HG03565 (cell line): ENCODE data around the gene TGFBI.

ENCODE experiments used
- ATAC-seq: cut with Tn5 transposase; IDR thresholded peaks from one replicate; pipeline ENCODE4 v1.9.1; 2021; ENCODE audit warnings: mild to moderate bottlenecking, moderate library complexity; ENCODE audit not compliant: unreplicated experiment

Gene TGFBI

GRCh38 chr5:136001466-136001981 lies 27.3 kb upstream of the TGFBI start:
- no peak for ATAC-seq

- ATAC-seq: no peak
These were observed 24.4 kb upstream of the TGFBI start for GRCh38 chr5:136004436-136004835.

GRCh38 chr5:136005476-136005875 lies 23.3 kb upstream of the TGFBI start:
- no peak for ATAC-seq

- no peak for ATAC-seq
These were observed 22.6 kb upstream of the TGFBI start for GRCh38 chr5:136006164-136006563.

DNA sequence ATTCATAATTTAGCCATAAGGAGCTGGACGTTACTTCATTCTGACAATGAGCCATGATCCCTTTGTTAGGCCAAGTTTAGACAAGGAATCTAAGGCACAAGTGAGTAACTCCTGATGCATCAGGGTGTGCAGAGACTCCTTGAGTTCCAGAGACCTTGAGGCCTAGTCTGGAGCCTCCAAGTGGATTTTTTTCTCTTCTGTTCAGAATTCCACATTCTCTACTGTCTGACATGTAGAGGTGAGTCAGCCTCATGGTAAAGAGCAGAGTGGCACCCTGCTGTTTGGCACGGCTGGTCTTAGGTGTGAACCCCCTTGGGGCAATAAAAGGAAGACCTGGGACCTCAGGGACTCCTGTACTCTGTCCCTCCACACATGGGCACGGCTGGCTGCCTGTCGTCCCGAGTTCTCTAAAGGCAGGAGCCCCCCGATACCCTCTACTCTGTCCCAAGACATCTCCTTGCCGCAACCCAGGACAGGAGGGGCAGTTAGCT lies 22.0 kb upstream of the TGFBI start:
- ATAC-seq: no peak

DNA sequence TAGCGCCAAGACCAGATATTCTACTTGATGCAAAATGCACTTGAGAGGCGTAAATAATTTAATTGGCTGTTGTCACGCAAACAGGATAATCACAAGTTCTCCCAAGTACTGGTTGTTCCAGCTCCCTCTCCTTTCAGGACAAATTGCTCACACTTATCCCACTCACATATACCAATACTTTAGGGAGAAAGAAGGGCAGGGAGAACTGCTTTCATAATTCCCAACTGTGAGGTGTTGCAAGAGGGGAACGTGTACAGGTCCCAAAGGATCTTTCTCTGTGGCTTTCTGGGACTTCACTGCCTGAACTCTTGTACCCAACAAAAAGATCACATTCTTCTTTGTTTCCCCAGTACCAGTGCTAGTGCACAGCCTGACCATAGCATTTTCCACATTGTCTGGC lies 21.5 kb upstream of the TGFBI start:
- ATAC-seq: no peak

- no peak for ATAC-seq
These were observed 17.3 kb upstream of the TGFBI start for GRCh38 chr5:136011414-136012001.

- ATAC-seq: no peak
These were observed 16.6 kb upstream of the TGFBI start for GRCh38 chr5:136012041-136012804.

DNA sequence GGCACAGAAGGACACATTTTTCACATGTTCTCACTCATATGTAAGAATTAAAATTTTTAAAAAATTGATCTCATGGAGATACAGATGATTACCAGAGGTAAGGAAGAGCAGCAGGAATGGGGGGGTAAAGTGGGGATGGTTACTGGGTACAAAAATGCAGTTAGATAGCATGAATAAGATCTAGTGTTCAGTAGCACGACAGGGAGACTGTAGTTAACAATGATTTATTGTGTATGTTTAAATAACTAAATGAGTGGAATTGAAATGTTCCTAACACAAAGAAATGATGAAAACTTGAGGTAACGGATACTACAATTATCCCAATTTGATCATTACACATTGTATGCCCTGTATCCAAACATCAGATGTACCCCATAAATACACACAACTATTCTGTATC lies 15.2 kb upstream of the TGFBI start:
- no peak for ATAC-seq

GRCh38 chr5:136014049-136015002 lies 14.5 kb upstream of the TGFBI start:
- peak; percentile 82 for ATAC-seq

- ATAC-seq: no peak
These were observed 13.8 kb upstream of the TGFBI start for GRCh38 chr5:136015003-136015375.

DNA sequence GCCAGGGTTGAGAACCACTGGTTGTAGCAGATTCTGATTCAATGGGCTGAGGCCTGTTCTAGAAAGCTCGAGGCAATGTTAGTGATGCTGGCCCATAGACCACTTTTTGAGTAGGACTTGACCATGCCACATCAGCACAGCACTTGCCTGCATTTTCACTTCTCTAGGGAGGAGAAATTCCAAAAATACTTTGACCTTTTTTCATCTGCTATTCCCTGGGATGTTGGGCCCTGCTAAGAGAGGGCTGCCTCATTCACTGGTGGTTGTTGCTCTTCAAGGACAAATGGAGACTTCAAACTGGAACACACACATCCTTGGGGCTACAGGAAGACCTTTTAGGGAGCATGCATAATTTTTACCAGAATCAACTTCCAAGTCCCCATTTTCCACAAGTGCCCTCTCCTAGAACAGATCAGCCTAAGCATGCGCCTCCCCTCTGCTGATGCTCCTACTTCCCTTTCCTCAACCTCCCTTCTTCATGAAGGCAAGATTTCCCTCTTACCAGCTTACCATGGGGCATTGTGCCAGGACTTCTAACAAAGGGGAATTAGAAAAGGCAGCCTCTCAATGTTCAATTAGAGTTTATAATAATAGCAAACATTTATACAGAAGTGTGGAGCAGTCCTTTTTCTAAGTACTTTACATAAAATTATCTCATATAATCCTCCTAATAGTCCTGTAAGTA lies 12.7 kb upstream of the TGFBI start:
- no peak for ATAC-seq

- ATAC-seq: no peak
These were observed 11.8 kb upstream of the TGFBI start for GRCh38 chr5:136016945-136017530.

- no peak for ATAC-seq
These were observed 9.7 kb upstream of the TGFBI start for GRCh38 chr5:136018814-136019783.

DNA sequence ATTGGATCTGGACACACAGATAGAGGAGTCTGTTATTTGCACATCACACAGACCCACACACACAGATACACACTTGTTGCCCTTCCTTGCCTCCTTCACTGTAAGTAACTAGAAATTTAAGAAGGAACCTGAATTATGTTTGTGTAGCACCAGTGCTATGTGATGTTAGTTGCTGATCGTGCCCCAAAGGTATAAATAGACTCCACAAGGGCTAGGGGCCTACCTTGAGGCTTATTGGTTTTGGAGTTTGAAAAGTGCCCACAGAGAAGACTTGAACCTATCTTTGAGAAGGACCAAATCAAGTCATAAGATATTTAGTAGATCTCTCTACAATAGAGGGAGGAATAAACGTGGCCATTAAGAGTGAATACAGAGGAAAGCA lies 8.8 kb upstream of the TGFBI start:
- no peak for ATAC-seq

DNA sequence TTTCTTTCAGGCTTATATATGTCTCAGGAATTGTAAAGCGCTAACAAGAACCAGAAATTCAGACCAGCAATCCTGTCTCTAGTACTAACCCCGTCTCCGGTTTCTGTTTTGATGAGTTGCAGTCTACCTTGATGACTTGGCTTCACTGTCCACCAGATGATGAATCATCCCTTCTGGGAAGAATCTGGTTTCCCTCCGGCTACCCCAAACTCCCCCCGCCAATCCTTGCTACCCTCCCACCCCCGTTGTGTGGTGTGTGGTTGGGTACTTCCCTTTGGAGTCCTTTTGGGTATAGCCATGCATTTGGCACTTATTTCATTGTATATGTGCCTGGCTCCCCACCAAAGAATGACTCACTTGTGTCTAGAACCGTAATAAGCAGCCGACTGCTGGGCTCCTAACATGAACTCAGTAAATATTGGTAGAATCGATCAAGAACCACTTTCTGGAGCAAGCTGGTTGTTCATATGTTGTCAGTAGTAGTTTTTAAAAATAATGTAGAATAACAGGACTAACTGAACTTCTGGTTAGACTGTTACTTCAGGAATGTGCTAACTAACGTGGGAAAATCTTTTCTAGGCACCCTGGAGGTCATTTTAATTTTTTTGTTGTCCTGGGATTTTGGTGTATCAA lies 8.3 kb upstream of the TGFBI start:
- ATAC-seq: no peak

DNA sequence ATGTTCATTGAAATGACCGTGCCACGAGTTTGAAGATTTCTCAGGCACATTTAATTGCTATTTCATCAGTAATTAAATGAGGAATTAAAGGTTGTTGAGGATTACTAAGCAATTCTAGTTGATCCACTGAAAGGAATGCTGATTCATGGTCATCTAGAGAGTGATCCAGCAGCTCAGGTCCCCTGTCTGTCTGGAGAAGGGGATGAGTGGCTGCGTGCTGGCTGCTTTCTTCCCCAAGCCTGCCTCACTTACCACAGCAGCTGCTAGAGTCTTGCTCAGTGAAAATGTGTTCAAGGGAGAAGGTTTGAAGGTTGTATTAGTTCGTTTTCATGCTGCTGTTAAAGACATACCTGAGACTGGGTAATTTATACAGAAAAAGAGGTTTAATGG lies 7.8 kb upstream of the TGFBI start:
- no peak for ATAC-seq

DNA sequence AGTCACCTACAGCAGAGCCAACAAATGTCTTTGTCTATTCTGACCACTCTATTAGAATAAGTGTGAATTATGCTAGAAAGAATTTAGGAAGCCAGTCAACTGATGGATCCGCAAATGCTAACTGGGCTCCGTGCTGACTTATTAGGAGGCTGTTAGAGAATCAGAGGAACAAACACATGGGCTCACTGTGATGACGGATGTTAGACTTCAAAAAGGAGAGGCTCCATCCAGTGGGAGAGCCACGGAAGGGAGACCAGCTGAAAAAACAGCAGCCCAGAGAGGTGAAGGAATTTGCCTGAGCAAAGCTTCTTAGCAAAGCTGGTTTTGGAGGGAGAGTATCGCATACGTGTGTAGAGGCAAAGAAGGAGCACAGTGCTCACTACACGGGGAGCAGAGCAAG lies 5.8 kb upstream of the TGFBI start:
- ATAC-seq: no peak
